Testis (tissue), 2 donors: ENCODE results near the gene MPPED1.

Experiments
- CTCF ChIP-seq, 3 experiments: fragments of 450-650 bp in 2 of 3; fragments of 200-600 bp in 1 of 3; sonication (generic) in 1 of 3; IDR thresholded peaks; one replicate each; pipeline ENCODE4 v1.5.1; 2016 to 2019; ENCODE audit warnings: antibody characterized with exemption in 3 of 3, mild to moderate bottlenecking in 2 of 3, moderate library complexity in 1 of 3
- POLR2A ChIP-seq: fragments of 450-650 bp; IDR thresholded peaks from one replicate; pipeline ENCODE4 v1.6.1; 2017; ENCODE audit warnings: antibody characterized with exemption, mild to moderate bottlenecking, moderate library complexity

GRCh38 chr22:43443152-43443471 is 31.3 kb downstream of the MPPED1 start:
- no peak for TF ChIP-seq CTCF (IDR thresholded peaks at IDR 0.05)
- no peak for TF ChIP-seq POLR2A
